ENCODE data around the gene PTCD2. TPM values are rescaled to one million over a fixed set of nuclear protein-coding genes. Genes with fewer than 3 reads are reported as not detected.

PTCD2 gene
- total RNA-seq, 1 donor from 2014 or later: 12.1 TPM

DNA sequence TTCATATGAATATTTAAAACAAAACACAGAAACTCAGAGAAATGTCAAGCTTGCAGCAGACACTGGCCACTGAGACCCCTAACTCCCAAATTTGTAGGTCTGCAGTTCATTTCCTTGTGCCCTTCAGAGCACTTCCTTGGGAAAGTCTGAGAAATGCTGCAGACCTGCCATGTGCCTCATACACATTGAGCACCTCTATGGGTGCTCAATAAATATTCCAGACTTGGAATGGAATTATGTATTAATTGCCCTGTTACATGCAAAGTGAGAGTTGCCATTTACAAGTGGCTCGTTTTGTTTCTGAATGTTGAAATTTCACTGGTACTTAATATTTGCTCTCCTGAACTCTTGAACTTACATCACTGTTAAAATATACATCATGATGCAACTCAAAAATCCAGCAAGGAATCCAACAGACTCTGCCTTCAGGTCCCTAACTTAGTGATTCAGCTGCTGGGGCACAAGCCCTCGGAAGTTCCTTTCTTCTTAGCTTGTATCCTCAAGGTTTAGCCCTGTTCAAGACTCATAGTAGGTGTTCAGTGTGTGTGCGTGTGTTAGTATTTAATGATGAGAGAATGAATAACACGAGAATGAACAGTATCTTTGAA, 90.6 kb downstream of the PTCD2 start:
- Mint-ChIP-seq H3K27ac (no peak overlapping the region), H3K4me1 (ENCODE audit: unreplicated experiment) (no peaks in the 10 kb centered on the region), H3K9me3 (no peaks in the 10 kb centered on the region), H3K36me3 (no peaks in the 10 kb centered on the region), H3K27me3 (no peaks in the 10 kb centered on the region), H3K4me3 (no peak overlapping the region)
- DNase-seq (ENCODE audit: extremely low spot score, unreplicated experiment): no peak
- TF ChIP-seq, protein P1, sequence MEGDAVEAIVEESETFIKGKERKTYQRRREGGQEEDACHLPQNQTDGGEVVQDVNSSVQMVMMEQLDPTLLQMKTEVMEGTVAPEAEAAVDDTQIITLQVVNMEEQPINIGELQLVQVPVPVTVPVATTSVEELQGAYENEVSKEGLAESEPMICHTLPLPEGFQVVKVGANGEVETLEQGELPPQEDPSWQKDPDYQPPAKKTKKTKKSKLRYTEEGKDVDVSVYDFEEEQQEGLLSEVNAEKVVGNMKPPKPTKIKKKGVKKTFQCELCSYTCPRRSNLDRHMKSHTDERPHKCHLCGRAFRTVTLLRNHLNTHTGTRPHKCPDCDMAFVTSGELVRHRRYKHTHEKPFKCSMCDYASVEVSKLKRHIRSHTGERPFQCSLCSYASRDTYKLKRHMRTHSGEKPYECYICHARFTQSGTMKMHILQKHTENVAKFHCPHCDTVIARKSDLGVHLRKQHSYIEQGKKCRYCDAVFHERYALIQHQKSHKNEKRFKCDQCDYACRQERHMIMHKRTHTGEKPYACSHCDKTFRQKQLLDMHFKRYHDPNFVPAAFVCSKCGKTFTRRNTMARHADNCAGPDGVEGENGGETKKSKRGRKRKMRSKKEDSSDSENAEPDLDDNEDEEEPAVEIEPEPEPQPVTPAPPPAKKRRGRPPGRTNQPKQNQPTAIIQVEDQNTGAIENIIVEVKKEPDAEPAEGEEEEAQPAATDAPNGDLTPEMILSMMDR (conservative IDR thresholded peaks at IDR 0.05): no peak

DNA sequence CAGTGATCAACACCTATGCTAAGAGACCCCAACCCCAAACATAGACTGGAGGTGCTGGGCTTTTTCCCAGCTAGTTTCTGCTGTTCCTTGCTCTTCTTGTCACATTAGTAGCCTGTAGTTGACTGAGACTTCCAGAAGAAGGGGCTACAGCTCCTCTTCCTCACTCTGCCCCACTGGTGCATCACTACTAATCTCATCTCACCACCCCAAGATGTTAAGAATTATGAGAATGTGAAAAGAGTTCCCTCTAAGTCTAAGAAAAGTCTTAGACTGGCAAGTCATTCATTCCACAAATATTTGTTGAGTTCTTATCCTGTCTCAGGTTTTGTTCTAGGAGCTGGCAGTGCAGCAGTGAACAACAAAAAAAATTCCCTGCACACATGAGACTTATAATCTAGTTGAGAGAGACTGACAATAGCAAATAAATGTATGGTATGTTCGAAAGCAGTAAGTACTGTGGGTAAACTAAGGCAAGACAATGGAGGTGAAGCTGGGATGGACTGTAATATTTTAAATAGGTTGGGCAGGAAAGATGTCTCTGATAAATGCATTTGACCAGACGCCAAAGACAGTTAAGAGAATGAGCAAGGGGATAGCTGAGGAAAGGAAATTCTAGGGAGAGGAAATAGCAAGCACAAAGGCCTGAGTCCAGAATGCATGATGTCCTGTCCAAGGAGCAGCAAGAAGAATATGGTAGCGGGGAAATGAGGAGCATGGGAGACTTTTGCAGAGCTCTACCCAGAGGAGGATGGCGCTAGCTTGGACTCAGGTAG, 92.3 kb downstream of the PTCD2 start:
- Mint-ChIP-seq H3K36me3 (no peaks in the 10 kb centered on the region), H3K9me3 (no peaks in the 10 kb centered on the region), H3K27ac (no peak overlapping the region), H3K4me1 (ENCODE audit: unreplicated experiment) (no peaks in the 10 kb centered on the region), H3K4me3 (no peak overlapping the region), H3K27me3 (no peaks in the 10 kb centered on the region)
- no peak for DNase-seq (ENCODE audit: extremely low spot score, unreplicated experiment)
- TF ChIP-seq, protein P1 (conservative IDR thresholded peaks at IDR 0.05): no peak

- H3K9me3 Mint-ChIP-seq: no peaks in the 10 kb centered on the region
- H3K4me1 Mint-ChIP-seq (ENCODE audit: unreplicated experiment): no peaks in the 10 kb centered on the region
- no peaks in the 10 kb centered on the region for H3K27me3 Mint-ChIP-seq
- H3K27ac Mint-ChIP-seq: no peak overlapping the region
- TF ChIP-seq, protein P1 (conservative IDR thresholded peaks at IDR 0.05): no peak
- DNase-seq (ENCODE audit: extremely low spot score, unreplicated experiment): no peak
- no peaks in the 10 kb centered on the region for H3K36me3 Mint-ChIP-seq
- H3K4me3 Mint-ChIP-seq: no peak overlapping the region
Measured at GRCh38 chr5:72415616-72416325, 95.6 kb downstream of the PTCD2 start.

GRCh38 chr5:72417333-72418062, 97.3 kb downstream of the PTCD2 start:
- Mint-ChIP-seq H3K36me3 (no peaks in the 10 kb centered on the region), H3K4me3 (no peak overlapping the region), H3K9me3 (no peaks in the 10 kb centered on the region), H3K4me1 (ENCODE audit: unreplicated experiment) (no peaks in the 10 kb centered on the region), H3K27ac (no peak overlapping the region), H3K27me3 (no peaks in the 10 kb centered on the region)
- TF ChIP-seq, protein P1 (conservative IDR thresholded peaks at IDR 0.05): no peak
- DNase-seq (ENCODE audit: extremely low spot score, unreplicated experiment): no peak

Other genes with a start within 250 kb of the PTCD2 start
- gene MAP1B, start 212.9 kb upstream of the PTCD2 start, total RNA-seq (ENCODE audit: low replicate concordance): 66.2 and 124 TPM in 2 replicates
- gene MRPS27, start 133 bp upstream of the PTCD2 start, total RNA-seq (ENCODE audit: low replicate concordance): 60.6 and 66.3 TPM in 2 replicates
- not detected in 2 replicates for gene ZNF366, start 187.0 kb downstream of the PTCD2 start, total RNA-seq (ENCODE audit: low replicate concordance)